Transverse colon (tissue), 4 donors: ENCODE data around the gene IL17B.

Source experiments
- EP300 ChIP-seq: sonication (generic); formaldehyde crosslinking; IDR thresholded peaks from one replicate; pipeline ENCODE4 v1.6.1; 2017; ENCODE audit warnings: antibody characterized with exemption, low read depth
- POLR2A ChIP-seq: fragments of 450-650 bp; IDR thresholded peaks from one replicate; pipeline ENCODE4 v1.6.1; 2016; ENCODE audit warnings: antibody characterized with exemption, mild to moderate bottlenecking, moderate library complexity
- POLR2AphosphoS5 ChIP-seq, 3 donors: sonication (generic); formaldehyde crosslinking; IDR thresholded peaks; one replicate each; pipeline ENCODE4 v1.6.1; 2016; ENCODE audit warnings: antibody characterized with exemption in 3 of 3
- TF ChIP-seq, protein P1 (sequence below), 5 experiments: fragments of 200-600 bp in 3 of 5; fragments of 450-650 bp in 2 of 5; sonication (generic) in 3 of 5; IDR thresholded peaks; 1 replicate in 2 of 5; 2 replicates in 3 of 5; pipeline ENCODE4 v1.5.1; 2016 to 2017; ENCODE audit warnings: antibody characterized with exemption in 5 of 5, inconsistent platforms in 3 of 5, mild to moderate bottlenecking in 2 of 5, moderate library complexity in 1 of 5

GRCh38 chr5:149362541-149362940, 16.6 kb downstream of the IL17B start:
- TF ChIP-seq POLR2A, result no peak
- TF ChIP-seq, protein P1, sequence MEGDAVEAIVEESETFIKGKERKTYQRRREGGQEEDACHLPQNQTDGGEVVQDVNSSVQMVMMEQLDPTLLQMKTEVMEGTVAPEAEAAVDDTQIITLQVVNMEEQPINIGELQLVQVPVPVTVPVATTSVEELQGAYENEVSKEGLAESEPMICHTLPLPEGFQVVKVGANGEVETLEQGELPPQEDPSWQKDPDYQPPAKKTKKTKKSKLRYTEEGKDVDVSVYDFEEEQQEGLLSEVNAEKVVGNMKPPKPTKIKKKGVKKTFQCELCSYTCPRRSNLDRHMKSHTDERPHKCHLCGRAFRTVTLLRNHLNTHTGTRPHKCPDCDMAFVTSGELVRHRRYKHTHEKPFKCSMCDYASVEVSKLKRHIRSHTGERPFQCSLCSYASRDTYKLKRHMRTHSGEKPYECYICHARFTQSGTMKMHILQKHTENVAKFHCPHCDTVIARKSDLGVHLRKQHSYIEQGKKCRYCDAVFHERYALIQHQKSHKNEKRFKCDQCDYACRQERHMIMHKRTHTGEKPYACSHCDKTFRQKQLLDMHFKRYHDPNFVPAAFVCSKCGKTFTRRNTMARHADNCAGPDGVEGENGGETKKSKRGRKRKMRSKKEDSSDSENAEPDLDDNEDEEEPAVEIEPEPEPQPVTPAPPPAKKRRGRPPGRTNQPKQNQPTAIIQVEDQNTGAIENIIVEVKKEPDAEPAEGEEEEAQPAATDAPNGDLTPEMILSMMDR (IDR thresholded peaks at IDR 0.05), result no peak
- no peak for TF ChIP-seq POLR2AphosphoS5 (IDR thresholded peaks at IDR 0.05)
- no peak for TF ChIP-seq EP300
